Activated CD4-positive, alpha-beta T cell treated with anti-CD3 and anti-CD28 coated beads, Interleukin-2, Interleukin-4, amounts not matched to agents 100 ng/mL and 50 ng/mL, durations not matched to agents 16 hours and 8 hours (primary cell): ENCODE data around the gene USP21.

Experiments used
- DNase-seq: peaks from one replicate; pipeline ENCODE4 v3.0.0-alpha.2; 2020; ENCODE audit warnings: low spot score

Gene USP21

DNA sequence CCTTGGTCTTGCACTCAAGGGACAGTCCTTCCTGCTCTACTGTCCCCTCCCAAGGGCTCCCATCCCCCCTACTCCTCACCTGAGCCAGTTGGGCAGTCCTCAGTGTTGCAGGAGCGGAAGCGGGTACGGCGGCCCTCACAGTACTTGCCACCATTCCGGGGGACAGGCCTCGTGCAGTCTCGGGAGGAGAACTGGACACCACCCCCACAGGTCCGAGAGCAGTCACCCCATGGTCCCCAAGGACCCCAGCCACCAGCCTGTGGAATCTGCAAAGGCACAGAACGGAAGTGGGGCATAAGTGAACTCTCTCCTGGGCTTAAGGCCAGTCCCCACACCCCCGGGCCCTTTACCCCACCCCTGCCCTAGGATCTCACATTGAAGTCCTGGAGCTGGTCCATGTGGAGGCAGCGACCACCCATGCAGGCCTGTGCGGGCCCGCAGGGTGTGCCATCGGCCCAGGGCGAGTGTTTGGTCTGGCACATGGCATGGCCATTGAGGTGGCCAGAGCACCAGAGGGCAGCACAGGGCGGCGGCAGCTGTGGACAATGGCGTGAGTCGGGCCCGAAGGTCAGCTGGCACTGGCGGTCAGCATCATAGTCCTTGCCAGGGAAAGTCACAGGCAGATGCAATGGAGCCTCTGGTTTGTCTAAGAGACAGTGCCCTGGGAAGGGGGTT lies 34.4 kb downstream of the USP21 start:
- no peak for DNase-seq

DNA sequence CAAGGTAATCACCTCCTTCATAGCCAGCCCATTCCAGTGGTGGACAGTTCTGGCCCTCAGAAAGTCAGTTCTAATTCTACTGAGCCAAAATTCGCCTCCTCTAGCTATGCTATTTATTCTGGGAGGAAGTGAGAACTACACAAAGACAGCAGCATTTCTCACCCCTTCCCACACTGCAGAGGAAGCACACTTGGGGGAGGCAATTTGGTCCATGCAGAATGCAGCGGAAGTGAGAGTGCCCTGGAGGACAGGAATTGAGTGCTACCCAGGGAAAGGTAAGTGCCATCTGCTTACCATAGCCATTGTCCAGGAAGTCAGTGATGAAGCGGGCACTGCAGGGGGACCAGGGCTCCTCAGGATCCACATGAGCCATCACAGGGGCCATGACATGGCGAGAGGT lies 35.9 kb downstream of the USP21 start:
- DNase-seq = no peak

DNA sequence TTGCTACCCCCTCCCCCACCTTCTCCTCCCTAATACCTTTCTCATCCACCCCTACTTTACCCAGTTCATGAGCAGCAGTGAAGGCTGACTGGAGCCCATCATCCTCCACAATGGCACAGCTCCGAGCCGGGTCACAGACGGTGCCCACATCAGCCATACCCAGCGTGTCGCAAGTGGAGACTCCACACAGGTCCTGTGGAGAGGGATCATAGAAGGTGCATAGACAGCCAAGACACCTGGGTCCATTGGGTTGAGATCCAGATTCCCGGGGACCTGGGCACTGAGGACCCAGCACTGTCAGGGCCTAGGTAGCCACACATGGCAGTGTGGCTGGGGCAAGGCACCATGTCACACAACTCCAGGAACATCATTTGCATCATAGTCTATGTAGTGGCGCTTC lies 36.8 kb downstream of the USP21 start:
- no peak for DNase-seq

DNA sequence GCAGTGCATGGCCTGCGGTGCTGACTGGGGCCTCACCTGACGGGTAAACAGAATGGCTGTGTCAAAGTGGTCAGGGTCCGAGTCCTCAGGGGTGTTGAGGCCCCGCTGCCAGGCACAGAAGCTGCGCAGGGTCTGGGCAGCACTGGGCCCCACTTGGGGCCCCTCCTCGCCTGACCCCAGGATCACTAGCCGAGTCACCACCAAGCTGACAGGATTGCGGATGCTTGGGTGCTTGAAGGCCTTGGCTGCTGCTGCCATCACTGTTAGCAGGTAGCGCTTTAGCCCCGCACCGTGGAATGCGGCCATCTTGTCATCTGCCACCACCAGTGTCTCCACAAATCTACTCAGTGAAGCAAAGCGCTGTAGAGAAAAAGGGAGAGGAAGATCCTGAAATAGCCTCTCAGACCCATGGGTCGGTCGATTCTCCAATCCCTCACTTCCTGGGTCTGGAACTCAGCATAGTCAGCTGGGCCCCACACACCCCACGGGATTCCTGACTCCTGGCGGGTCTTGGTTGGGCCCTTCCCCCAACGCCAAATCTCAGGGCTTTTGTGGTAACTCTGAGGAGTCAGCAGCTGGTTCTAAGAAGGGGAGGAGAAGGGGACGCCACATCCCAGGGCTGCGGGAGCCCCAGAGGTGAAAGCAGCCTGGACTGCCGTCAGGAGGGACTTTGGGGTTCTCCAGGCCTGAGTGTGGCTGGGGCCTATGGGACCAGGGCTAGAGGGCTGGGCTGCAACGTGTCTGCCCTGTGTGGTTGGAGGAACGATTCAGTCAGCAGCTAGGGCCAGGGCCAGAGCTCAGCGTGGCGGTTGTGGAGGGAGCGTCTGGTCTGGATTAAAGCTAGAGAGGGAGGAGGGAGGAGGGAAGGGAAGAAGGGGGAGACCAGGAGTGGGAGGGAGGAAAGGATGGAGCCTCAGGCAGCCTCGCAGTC lies 37.5 kb downstream of the USP21 start:
- DNase-seq = no peak

DNA sequence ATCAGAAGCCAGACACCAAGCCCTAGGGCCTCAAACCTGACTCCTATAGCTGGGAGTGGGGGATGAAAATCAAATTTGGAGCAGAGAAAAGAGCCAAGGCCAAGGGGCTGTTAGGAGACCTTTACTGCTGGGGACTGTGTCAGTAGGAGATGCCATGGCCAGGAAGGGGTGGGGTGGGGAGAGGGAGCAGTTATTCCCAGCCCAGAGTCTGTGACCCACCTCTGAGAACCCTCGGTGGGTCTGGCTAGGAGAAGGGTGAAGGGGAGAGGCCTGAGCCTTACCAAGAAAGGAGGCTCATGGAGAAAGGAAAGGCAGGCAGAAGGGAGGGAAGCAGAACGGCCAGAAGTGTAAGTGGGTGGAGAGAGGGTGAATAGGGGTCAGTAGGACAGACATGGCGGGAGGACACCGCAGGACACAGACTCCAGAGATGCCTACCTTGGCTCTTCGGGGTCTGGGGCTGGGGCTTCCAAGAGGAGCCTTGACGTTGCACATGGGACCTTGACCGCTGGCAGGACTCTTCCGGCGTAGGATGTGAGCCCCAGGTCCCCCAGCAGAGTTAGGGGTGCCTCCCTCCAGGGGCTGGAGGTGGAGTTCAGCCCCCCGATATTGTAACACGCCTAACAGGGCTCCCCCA lies 38.4 kb downstream of the USP21 start:
- no peak for DNase-seq

DNA sequence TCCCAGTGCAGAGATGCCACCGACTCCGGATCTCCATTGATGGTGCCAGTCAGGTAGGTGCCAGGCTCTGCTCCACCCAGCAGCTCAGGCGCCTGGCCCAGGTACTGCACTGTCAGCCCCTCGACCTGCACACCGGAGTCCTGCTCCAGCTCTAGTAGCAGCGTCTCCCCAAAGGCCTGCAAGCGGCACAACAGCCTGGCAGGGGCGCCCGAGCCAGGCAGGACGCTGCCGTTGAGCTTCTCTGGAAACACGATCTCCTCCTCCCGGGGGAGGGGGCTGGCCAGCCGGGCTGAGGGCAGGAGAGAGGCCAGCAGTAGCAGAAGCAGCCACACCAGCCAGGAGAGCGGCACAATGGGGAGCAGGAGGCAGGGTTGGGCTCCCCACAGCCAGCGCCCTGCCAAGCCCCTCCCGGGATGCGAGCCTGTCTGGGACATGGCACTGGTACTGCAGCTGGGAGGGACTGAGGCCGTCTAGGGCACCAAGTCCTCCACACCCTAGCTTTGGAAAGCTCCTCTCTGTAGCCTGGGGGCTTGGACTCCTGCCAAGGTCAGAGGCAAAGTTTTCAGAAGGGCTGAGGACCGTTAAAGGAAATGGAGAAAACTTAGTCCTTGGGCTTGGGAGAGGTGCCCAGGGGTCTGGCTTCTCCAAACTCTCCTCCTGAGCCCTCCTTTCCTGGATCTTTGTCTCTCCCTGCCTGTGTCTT lies 39.0 kb downstream of the USP21 start:
- no peak for DNase-seq

DNA sequence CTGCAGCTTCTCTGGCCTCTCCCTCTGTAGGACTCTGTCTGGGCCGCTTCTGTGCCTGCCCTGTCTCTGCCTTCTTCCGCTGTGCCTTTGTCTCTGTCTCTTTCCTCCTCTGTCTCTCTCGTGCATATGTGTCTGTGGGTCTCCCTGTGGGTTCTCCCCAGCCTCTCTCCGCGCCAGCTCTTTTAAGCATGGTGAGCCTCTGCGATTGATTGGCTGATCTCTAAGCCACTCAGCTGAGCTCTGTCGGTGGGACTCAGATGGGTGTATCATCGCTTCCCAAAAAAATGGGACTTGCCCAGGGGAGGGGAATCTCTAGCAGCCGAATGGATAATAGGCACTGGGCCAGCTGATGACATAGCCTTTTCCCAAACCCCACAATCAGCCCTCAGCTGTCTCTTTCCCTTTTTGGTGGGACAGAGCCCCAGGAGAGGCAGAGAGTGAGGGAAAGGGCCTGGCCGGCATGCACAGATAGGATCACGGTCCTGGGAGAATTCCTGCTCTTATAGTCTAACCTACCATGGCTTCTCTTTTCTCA lies 39.7 kb downstream of the USP21 start, which contains the start of gene ADAMTS4:
TSS of gene ADAMTS4 (minus strand) at position 158 of the 535 bp plus-strand sequence. CDS start 427 bp downstream, outside the sequence.
- no peak for DNase-seq

DNA sequence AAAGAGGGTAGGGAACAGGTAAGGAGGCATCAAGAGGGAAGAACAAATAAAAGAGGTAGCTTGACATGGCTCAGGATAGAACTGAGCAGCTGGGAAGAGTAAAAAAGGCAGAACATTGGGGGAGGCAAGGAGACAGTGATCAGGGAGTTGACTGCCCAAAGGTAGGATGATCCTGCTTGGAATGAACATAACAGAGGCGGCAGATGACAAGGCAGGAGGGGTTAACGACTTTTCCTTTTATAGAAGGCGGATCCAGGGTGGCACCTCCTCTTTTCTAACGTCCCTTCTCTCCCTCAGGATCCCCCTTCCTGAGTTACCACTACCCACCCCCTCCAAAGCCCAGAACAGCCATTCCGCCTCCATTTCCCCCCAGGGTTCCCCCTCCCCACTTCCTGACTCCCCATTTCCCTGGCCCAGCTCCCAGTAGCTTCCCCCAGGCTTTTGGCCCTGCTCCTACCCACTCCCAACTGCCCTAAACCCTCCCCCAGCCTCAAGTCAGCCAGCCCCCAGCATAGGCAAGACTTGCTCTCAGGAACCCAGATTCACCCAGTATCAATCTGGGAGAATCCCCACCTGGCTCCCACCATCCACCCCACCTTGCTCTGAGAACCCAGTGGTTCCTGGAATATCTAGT lies 40.3 kb downstream of the USP21 start:
- no peak for DNase-seq

DNA sequence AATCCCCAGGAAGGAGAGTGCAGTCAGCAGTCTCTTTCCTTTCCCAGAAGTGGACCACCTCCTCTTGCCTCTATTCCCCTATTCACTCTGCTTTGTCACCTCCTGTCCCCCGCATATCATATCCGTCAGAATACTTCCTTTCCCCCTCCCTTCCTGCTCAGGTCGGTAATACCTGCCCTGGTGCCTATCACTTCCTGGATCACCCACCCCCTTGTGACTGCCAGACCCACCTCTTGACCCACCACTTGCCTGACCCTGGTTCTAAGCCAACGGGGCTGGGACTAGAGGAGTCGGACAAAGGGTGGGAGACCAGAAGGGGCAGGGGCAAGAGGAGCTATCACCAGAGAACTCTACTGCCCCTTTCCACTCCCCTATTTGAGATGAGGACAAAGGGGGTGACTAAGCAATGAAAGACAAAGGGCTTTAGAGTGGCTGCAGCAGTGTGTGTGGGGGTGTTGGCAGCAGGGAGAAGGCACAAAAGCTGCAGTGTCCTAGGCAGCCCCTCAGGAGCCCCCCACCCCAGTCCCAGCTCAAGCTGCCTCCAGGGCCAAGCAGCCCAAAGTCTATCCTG lies 41.2 kb downstream of the USP21 start:
- no peak for DNase-seq

DNA sequence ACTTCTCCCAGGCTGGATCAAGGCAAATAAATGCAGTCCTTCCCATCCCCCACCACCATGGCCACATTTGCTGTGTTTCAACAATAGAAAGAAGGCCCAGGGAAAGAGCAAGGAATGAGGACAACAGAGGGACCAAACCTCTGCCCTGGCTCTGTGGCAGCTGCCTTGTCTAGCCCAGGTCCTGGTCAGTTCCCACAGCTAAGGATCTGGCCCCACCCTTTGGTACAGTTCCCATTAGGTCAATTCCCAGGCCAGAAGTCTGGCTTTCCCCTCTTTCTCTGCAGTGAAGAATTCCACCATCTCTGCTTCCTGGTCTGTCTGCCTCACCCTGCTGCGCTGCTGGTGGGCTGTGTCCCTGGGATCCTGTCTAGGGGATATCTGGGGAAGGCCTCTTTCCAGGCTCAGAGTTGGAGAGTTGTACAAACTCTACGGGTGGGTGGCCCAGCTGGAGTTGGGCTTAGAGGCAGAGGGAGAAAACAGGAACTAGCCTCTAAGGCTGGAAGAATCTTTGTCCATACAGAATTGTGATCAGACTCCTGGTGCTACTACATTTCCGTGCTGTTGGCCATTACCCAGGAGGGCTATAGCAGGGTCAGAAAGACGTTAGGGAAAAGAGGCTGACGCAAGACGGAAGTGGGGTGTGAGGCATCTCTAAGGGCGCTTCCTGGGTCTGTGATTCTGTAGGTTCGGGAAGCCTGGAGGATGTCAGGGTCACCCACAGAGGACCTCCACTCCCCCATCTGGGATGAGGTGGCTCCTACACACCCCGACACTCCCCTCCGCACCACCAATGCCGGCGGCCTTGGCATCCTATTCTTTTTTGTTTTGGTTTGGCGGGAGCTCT lies 41.9 kb downstream of the USP21 start:
- no peak for DNase-seq

DNA sequence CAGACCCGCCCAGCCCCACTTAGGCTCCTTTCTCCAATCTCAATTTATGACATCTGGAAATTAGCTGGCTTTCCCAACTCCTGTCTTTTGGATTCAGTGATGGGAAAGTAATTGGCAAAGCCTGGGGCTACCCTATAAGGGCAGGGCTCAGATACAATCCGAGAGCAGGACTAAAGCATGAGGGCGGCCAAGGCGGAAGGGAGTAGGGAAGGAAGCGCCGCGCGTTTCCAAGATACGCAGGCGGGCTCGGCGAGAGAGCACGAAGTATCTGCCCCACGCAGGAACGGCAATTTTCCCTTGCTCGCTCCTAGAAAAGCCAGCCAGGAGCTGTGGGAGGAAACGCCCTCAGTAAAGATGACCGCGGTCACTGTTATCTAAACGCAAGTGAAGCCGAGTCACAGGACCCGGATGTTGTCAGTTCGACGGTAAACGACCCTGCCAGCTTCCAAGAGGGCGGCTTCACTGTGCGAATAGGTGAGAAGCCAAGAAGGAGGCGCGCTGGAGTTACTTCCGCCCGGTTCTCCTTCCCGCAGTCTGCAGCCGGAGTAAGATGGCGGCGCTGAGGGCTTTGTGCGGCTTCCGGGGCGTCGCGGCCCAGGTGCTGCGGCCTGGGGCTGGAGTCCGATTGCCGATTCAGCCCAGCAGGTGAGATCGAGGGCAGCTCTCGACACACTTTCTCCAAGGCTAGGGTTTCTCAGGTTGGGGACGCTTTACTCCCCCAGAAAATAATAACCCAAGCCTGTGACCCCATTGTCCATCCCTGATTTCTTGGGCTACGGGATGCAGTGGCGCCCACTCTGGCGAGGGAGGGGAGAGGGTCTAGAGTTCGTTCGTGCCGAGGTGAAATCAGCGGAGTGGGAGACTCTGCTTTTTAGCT lies 42.8 kb downstream of the USP21 start, which contains the start of gene NDUFS2:
TSS of gene NDUFS2 (plus strand) at position 532 of the 877 bp plus-strand sequence. CDS start at position 551, 19 bp downstream.
- peak; percentile 98 for DNase-seq

DNA sequence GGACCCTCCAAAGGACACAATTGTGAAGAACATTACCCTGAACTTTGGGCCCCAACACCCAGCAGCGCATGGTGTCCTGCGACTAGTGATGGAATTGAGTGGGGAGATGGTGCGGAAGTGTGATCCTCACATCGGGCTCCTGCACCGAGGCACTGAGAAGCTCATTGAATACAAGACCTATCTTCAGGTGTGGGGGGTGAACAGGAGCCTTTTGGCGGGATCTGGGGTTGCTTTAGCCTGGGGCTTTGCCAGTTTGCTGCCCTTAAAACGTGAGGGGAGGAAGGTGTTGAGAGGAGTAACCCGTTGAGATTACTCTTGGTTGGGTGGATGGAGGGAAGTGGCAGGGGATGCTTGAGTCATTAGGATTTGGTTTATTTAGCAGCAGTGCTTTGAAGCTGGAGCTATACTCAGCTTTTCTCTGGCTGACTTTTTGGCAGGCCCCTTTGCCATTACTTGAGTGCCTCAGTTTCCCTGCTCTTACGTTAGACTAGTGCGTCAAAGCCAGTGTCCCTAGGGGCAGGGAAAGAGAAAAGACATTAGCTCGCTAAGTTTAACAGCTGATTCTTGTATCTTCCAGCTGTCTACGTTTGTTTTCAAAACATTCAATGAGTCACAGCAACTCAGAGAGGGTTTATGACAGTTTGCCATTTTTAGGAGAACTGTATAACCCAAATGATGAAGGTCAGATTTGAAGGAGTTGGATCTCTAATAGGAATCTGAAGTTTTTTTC lies 47.3 kb downstream of the USP21 start:
- no peak for DNase-seq

DNA sequence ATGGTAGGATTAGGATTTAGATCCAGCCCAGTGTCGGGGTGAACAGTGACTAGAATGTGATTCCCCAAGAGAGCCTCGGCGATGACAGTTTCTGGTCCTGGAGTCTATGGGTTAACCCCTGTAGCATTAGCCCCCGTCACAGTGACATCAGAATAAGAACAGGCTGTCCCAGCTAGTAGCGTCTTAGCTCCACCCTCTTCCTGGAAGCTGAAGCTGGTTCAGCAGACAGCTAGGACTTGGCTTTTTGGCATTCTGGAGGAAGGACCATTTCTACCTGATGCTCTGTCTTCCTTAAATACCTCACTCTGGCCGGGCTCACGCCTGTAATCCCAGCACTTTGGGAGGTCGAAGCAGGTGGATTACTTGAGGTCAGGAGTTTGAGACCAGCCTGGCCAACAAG lies 47.9 kb downstream of the USP21 start:
- no peak for DNase-seq

DNA sequence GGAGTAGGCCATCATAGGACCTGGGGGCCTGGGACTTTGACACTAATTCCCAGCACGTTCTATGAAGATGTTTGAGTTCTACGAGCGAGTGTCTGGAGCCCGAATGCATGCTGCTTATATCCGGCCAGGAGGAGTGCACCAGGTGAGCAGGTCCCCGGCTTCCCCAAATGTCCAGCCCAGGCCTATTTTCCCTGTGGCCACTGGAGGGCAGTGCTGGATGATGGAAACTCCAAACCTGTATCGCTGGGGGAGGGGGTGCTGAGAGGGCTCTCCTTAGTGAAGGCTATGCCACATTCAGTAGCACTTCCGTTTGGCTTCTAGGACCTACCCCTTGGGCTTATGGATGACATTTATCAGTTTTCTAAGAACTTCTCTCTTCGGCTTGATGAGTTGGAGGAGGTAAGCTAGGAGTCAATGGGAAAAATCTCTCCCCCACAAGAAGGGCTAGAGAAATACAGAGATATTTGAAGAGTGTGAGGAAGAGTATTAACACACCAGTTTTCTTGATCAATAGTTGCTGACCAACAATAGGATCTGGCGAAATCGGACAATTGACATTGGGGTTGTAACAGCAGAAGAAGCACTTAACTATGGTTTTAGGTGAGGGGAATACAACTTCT lies 50.6 kb downstream of the USP21 start:
- peak; percentile 67 for DNase-seq

DNA sequence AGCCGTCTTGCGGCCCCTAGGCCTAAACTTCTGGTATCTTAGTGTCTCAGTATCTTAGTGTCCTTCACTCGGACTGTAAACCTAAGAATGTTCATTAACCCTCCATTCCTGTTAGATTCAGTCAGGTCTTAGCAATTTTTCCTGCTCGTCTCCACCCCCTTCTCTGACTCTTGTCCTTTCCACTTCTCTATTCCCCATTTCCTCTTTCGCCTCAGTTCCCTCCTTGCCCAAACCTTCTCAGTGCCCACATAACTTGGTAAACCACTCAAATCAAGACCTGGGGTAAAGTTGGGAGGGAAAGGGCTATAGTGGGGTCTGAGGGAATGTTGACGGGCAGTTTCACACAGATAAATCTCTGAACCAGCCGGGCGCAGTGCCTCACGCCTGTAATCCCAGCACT lies 55.1 kb downstream of the USP21 start:
- DNase-seq = no peak

DNA sequence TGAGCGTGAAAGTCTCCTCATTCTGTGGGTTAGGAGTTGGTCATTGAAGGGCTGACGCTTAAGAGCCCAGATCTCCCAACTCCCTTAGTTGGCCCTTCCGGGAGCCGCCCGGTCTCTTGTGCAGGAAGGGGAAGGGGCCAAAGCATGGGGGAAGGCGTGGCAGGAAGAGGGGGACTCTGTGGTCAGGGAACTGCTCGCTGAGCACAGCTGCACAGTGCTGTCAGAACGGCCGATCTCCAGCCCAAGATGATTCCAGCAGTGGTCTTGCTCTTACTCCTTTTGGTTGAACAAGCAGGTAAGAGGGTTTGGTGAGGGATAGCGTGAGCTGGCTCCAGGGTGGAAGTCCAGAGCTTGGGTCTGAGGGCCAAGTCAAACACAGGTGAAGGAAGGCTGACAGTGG lies 55.8 kb downstream of the USP21 start, which contains the start of gene FCER1G:
TSS of gene FCER1G (plus strand) at position 220 of the 400 bp plus-strand sequence. CDS start at position 247, 27 bp downstream.
- DNase-seq = no peak
